GM18907 (cell line): ENCODE data around the gene IL32.
"Not testable (repeated sequence)": the region's sequence is repeated elsewhere in the genome, so short reads cannot be mapped to it uniquely, and the experiment has no call there.

Experiments used
- ATAC-seq: cut with Tn5 transposase; IDR thresholded peaks from one replicate; pipeline ENCODE4 v1.9.1; 2021; ENCODE audit warnings: mild to moderate bottlenecking, moderate library complexity; ENCODE audit not compliant: unreplicated experiment

The IL32 gene

DNA sequence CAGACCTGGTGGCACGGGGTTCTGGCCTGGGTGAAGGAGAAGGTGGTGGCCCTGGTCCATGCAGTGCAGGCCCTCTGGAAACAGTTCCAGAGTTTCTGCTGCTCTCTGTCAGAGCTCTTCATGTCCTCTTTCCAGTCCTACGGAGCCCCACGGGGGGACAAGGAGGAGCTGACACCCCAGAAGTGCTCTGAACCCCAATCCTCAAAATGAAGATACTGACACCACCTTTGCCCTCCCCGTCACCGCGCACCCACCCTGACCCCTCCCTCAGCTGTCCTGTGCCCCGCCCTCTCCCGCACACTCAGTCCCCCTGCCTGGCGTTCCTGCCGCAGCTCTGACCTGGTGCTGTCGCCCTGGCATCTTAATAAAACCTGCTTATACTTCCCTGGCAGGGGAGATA lies 3.7 kb downstream of the IL32 start:
- not testable (repeated sequence) for ATAC-seq

DNA sequence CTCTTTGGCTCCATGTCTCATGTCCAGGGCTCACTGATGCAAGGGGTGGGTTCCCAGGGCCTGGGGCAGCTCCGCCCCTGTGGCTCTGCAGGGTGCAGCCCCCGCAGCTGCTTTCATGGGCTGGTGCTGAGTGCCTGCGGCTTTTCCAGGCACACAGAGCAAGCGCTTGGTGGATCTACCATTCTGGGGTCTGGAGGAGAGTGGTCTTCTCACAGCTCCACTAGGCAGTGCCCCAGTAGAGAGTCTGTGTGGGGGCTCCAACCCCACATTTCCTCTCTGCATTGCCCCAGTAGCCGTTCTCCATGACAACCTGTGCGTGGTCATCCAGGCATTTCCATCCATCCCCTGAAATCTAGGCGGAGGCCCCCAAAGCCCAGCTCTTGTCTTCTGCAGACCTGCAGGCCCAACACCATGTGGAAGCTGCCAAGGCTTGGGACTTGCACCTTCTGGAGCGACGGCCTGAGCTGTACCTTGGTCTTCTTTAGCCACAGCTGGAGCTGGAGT lies 5.2 kb downstream of the IL32 start:
- no peak for ATAC-seq

DNA sequence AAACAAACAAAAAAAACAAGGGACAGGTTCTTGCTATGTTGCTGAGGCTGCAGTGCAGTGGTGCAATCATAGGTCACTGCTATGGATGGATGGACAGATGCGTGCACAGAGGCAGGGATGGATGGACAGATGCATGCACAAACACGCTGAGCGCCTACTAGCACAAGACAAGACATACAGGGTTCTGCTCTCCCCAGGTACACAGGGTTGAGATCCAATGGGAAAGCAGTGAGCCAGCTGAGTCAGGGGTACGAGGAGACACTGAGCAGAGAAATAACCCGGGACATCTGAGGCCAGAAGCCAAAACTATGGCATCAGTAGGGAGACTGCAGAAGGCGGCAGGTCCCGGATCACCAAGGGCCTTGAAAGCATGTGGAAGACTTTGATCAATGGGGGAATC lies 6.2 kb downstream of the IL32 start:
- ATAC-seq, result no peak

GRCh38 chr16:3072148-3072547 lies 6.7 kb downstream of the IL32 start:
- ATAC-seq, result not testable (repeated sequence)

- ATAC-seq, result not testable (repeated sequence)
Measured at GRCh38 chr16:3072576-3073263, 7.3 kb downstream of the IL32 start.

- no peak for ATAC-seq
Measured at GRCh38 chr16:3073448-3073847, 8.0 kb downstream of the IL32 start.

- peak; percentile 72 for ATAC-seq
Measured at GRCh38 chr16:3074860-3075522, 9.6 kb downstream of the IL32 start.

- ATAC-seq, result no peak
Measured at GRCh38 chr16:3075523-3075915, 10.1 kb downstream of the IL32 start.

DNA sequence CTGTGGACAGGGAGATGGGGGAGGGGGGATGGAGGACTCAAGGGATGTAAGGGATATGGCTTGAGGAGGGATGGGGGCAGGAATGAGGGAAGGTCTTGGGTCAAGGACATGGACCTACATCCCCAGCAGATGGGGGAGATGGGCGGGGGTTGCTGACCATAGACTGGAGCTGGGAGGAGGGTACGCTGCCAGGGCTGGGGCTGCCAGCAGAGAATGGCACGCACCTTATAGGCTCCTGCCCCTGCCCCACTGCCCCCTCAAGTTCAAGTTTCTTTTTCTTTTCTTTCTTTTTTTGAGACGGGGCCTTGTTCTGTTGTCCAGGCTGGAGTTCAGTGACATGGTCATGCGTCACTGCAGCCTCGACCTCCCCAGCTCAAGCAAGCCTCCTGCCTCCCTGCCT lies 10.5 kb downstream of the IL32 start:
- not testable (repeated sequence) for ATAC-seq

- ATAC-seq, result no peak
Measured at GRCh38 chr16:3076577-3076976, 11.1 kb downstream of the IL32 start.

GRCh38 chr16:3080024-3080423 lies 14.6 kb downstream of the IL32 start:
- no peak for ATAC-seq

GRCh38 chr16:3081957-3082356 lies 16.5 kb downstream of the IL32 start:
- ATAC-seq, result not testable (repeated sequence)

GRCh38 chr16:3083408-3083807 lies 18.0 kb downstream of the IL32 start:
- ATAC-seq, result not testable (repeated sequence)

DNA sequence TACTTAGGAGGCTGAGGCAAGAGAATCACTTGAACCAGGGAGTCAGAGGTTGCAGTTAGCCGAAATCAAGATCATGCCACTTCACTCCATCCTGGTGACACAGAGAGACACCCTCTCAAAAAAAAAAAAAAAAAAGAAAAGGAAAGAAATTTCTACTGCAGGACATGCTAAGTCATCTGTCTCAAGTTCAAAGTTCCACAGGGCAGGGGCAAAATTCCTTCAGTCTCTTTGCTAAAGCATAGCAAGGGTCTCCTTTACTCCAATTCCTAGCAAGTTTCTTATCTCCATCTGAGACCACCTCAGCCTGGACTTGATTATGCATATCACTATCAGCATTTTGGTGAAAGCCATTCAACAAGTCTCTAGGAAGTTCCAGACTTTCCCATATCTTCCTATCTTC lies 19.1 kb downstream of the IL32 start:
- ATAC-seq, result no peak

GRCh38 chr16:3084969-3085670 lies 19.7 kb downstream of the IL32 start:
- no peak for ATAC-seq

DNA sequence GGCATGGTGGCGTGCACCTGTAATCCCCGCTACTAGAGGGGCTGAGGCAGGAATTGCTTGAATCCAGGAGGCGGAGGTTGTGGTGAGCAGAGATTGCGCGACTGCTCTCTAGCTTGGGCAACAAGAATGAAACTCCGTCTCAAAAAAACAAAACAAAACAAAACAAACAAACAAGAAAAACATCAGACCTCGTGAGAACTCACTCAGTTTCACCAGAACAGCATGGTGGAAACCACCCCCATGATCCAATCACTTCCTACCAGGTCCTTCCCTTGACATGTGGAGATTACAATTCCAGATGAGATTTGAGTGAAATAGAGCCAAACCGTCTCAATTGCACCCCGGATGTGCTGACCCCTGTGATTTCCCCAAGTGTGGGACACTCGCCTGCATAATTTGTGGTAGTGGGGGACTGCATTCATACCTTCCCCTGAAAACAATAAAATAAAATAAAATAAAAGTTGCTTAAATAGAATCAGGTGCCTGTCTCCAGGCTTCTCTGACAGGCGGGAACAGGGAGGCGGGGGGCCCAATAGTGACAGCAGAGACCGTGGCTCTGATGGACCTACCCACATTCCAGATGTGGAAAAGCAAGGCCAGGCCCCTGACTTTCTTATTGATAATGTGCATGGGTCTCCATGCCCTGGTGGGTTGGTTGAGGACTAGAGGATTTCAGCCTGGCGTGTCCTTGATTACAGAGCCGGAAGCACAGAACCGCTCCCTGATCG lies 20.6 kb downstream of the IL32 start:
- no peak for ATAC-seq

DNA sequence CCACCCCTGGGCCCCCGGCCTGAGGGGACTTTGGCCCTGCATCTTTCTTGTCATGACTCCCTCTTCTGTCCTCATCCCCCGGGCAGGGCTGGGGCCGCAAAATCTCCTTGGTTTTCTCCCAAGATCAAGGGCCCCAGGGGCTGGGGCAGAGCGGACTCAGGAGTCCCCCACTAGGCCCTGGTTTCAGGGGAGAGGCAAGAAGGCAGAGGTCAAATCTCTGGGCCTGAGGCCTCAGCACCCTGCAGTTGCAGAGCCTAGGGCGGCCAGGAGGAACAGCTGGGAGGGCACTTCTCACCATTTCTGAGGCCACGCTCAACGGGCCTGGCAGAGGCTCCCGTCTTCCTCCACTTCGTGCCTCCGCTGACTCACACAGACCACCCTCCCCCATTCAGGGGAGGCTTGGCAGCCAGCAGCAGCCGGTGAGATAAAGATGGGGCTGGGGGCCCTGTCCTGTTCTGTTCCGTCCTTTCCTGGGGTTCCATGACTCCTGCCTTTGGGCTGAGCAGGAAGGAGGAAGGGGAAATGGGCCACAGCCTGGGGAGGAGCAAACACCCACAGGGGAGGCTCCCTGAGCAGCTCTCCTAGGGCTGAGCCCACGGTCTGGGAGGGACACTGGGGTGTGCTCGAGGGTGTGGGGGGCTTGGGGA lies 21.3 kb downstream of the IL32 start:
- no peak for ATAC-seq

DNA sequence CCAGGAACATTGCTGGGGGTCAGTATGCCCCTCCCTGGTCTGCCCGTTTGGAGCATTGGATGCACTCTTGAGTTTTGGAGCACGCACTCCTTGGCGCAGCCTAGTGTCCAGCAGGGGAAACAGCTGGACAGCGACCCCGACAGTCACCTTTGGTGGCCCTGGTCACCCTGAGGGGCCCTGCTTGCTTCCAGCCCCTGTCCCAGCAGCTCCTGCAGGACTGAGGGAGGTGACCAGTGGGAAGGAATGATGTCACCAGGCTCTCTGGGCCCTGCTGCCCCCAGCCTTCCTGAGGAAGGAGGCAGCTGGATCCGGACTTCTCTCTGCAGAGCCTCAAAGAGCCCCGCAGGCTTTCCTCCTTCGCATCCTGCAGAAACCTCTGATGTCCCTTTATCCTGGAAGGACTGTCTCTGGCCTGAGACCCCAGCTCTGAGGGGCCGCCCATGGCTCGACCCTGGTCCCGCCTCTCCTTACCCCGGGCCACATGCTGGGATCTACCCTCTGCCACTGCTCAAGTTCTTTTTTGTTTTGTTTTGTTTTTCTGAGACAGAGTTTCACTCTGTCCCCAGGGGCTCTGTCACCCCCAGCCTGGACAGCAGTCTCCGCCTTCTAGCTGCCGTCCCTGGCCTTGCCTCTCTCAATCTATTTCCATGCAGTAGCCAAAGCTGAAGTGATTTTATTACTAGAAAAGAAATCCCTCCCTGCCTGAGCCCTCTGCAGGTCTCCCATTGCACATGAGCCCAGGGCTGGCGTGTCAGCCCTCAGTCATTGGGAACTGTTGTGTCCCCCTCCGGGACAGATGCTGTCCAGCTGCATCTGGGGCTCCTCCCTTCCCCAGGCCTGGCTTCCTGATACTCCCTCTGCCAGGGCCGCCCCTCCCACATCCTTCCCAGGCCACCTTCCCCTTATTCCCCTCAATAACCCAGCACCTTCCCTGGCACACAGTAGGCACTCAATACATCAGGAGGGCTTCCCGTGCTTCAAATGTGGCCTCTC lies 22.1 kb downstream of the IL32 start:
- ATAC-seq, result no peak

GRCh38 chr16:3088450-3088849 lies 23.0 kb downstream of the IL32 start:
- no peak for ATAC-seq
